HG03025 (cell line): ENCODE data around the gene SELENOS.

ENCODE experiments used
- ATAC-seq: cut with Tn5 transposase; IDR thresholded peaks from one replicate; pipeline ENCODE4 v1.9.1; 2021; ENCODE audit warnings: mild to moderate bottlenecking, moderate library complexity; ENCODE audit not compliant: unreplicated experiment, low FRiP score

SELENOS gene

GRCh38 chr15:101280007-101280406 is 2.7 kb upstream of the SELENOS start:
- no peak for ATAC-seq

GRCh38 chr15:101277943-101278564 is 769 bp upstream of the SELENOS start:
- ATAC-seq, result no peak

- peak; percentile 4 for ATAC-seq
Measured at GRCh38 chr15:101276501-101277037, 716 bp downstream of the SELENOS start.

- ATAC-seq, result peak; percentile 30
Measured at GRCh38 chr15:101275018-101275417, 2.3 kb downstream of the SELENOS start.

- no peak for ATAC-seq
Measured at GRCh38 chr15:101273534-101273933, 3.8 kb downstream of the SELENOS start.

GRCh38 chr15:101272584-101272983 is 4.7 kb downstream of the SELENOS start:
- ATAC-seq, result no peak

GRCh38 chr15:101269479-101270223 is 7.6 kb downstream of the SELENOS start:
- ATAC-seq, result no peak

GRCh38 chr15:101267320-101268104 is 9.8 kb downstream of the SELENOS start:
- no peak for ATAC-seq

GRCh38 chr15:101266787-101267186 is 10.5 kb downstream of the SELENOS start:
- no peak for ATAC-seq

GRCh38 chr15:101266034-101266433 is 11.3 kb downstream of the SELENOS start:
- ATAC-seq, result no peak

- ATAC-seq, result no peak
Measured at GRCh38 chr15:101264911-101265641, 12.2 kb downstream of the SELENOS start.

GRCh38 chr15:101264011-101264410 is 13.3 kb downstream of the SELENOS start:
- ATAC-seq, result no peak

GRCh38 chr15:101262551-101262950 is 14.7 kb downstream of the SELENOS start:
- ATAC-seq, result no peak

- ATAC-seq, result no peak
Measured at GRCh38 chr15:101258238-101259144, 18.8 kb downstream of the SELENOS start.

- no peak for ATAC-seq
Measured at GRCh38 chr15:101256757-101257156, 20.5 kb downstream of the SELENOS start.

GRCh38 chr15:101255615-101256241 is 21.6 kb downstream of the SELENOS start:
- no peak for ATAC-seq

- ATAC-seq, result no peak
Measured at GRCh38 chr15:101255051-101255395, 22.3 kb downstream of the SELENOS start.

- no peak for ATAC-seq
Measured at GRCh38 chr15:101254157-101255050, 22.9 kb downstream of the SELENOS start.
